Fibroblast of peridontal ligament (primary cell): ENCODE results near the gene TLL1.

ENCODE experiments used
- DNase-seq: peaks from one replicate; pipeline ENCODE4 v3.0.0-alpha.2; 2010; ENCODE audit errors: extremely low read depth

Gene TLL1

GRCh38 chr4:165872461-165873297 is at the start of gene TLL1:
TSS of gene TLL1 (plus strand) at chr4:165873237. CDS start at chr4:165873905, 668 bp downstream.
- peak; percentile 3 for DNase-seq

DNA sequence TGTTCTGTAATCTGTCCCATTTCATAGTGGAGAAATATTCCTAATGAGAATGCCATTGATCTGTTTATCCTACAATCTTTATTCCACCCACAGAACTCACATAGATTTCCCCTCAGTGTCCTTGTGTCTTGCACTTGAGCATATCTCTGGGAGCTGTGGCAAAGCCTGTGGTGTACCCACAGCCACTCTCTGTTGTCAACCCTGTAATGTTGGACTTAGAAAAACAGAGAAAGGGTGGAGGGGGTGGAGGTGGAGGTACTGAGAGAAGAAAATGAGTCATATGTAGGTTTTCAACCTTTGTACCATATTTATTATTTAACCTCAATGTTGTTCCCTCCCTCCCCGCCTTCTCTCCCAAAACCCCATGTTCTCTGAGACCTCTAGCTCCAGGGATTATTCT is 46.9 kb upstream of the TLL1 start:
- no peak for DNase-seq

DNA sequence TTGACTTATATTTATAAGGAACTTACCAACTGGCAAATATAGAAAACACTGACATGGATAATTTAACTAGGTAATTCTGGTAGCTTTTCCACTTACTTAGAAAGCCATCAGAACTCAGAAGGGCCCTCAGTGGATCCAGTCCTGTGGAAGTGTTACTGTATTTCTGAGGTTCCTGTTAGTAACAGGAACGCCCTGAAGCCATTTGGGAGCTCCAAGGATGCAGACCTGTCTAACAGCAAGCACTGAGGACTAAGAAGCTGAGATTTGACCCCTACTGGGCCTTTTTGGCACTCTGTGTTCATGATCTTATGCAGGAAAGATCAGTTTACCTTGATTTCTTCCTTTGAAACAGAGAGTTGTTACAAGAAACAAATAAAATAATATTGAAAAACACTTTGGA is 46.0 kb upstream of the TLL1 start:
- no peak for DNase-seq

GRCh38 chr4:165828928-165829327 is 44.1 kb upstream of the TLL1 start:
- no peak for DNase-seq

DNA sequence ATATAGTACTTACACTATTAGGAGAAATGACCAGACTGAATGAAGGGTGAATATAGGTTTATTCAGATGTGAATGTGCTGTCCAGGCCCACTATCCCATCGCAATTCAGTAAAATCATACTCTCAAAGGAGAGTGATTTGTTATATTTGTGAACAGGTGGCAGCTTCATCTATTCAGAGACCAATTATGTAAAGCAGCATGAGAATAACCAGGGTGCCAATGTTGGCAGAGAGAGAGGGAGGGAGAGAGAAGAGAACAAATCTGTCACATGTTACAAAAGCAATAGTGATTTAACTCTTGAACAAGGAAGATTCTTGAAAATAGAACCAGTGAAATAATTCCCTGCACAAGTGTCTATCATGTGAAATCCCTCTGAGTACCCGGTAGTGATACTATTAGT is 38.9 kb upstream of the TLL1 start:
- no peak for DNase-seq

DNA sequence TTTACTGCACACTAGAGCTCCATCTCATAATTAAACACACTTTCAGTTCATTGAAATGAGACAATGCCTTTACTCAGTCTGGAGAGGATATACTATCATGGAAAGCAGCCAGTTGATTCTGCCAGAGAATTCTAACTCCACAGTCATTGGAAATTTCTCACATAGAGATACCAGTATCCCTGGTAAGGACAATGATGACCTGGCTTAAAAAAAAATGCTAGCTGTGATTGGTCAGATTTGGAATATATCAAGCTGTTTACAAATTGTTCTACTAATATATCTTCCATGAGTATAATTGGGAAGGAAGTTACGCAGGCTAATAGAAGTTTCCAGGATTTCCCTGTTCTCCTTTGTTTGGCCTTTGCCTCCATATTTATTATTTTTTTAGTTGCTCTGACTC is 34.5 kb upstream of the TLL1 start:
- no peak for DNase-seq

DNA sequence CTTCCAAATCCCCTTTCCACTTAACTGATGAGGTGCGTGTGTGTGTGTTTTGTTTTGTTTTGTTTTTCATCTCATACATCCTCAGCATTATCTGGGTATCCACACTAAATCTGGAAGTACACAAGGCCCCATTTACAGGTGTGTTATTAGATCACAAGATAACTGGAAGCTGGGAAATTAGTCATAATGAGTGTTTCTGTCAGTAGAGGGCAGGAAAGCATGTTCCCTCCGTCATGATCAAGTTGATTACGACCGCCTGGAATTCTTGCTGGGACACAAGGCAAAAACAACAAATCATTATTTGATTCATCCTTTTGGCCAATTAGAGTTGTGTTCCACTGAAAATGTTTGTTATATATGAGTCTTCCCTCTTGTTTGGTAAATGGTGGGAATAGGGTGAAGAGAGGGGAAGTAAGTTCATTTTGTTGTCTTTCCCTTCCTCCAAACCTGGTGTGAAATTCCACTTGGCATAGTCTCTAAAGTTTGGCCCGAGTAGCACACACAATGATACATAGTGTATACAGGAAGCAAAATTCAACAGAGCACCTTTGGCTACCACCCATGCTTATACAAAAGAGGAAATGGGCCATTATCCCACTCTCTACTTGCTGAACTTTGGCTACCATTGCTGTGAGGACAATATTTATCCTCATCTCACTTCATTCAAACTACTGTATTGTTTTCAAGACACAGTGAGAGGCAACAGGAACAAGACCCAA is 33.3 kb upstream of the TLL1 start:
- DNase-seq: no peak

GRCh38 chr4:165842684-165843083 is 30.4 kb upstream of the TLL1 start:
- no peak for DNase-seq

DNA sequence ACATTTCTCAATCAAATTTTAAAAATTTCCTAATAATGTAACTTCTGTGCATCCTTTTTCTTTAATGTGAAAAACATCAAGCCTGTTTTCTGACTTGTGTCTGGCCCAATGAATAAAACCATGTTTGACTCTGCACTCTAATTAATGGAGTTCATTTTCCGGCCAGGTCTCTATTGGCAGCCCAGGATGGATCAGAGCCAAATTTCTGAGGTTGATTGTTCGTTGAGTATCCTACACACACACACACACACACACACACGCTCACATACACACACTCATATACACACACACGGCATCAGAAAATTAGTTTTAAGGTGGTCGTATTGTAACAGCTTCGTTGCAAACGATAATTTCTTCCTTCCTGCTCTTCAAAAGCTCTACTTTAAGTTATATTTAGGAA is 28.9 kb upstream of the TLL1 start:
- DNase-seq: no peak

- DNase-seq: no peak
Observed at GRCh38 chr4:165851256-165851655, 21.8 kb upstream of the TLL1 start.

GRCh38 chr4:165855191-165855590 is 17.8 kb upstream of the TLL1 start:
- no peak for DNase-seq

DNA sequence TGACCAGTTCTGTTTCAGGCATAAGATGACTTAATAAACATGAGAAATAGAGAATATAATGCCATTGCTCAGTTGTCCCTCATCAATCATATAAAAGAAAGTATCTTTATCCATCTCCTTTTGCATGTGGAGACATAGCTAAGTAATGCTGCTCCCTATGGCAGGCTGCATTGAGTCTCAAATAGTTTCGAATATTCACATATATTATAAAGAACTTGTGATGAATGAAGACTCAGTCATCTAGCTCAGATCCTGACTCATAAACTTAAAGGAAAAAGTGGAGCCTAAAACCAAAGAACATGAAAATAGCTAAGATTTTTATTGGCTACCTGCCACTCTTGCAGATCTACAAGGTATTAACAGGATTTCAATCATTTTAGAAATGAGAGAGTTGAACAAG is 11.7 kb upstream of the TLL1 start:
- DNase-seq: no peak

DNA sequence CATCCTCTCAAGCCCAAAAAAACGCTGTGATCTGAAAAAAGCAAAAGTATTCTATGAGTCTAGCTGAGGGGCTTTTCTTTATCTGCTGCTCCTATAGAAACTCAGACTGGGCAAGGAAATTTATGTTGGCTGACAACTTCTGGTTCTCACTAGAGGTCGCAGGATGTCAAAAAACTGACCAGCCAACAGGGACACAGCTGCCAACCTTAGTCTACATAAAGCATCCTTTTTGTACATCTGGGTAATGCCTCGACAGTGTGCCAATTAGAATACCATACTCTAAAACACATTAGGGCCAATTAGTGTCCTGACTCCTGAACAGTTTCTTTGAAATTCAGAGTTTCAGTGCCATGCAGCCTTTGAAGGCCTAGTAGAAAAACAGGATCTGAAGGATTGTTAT is 8.8 kb upstream of the TLL1 start:
- no peak for DNase-seq

- DNase-seq: no peak
Observed at GRCh38 chr4:165866019-165866650, 6.9 kb upstream of the TLL1 start.

DNA sequence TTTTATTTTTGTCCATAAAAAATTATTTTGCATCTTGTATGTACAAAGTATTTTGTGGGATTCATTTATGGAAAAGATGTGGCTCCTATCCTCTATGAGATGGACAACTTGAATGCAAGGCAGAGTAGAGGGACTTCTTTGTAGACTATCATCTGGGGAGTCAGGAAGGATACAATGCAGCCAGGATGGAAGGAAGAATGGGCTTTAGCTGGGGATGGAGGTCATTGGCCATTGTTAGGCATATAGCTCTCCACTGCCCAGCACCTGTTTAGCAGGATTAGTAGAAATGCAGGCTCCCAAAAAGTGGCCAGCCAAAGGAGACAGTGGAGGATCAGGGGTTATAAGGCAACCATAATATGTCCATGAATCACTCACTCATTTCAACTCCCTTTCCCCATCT is 5.1 kb upstream of the TLL1 start:
- no peak for DNase-seq

DNA sequence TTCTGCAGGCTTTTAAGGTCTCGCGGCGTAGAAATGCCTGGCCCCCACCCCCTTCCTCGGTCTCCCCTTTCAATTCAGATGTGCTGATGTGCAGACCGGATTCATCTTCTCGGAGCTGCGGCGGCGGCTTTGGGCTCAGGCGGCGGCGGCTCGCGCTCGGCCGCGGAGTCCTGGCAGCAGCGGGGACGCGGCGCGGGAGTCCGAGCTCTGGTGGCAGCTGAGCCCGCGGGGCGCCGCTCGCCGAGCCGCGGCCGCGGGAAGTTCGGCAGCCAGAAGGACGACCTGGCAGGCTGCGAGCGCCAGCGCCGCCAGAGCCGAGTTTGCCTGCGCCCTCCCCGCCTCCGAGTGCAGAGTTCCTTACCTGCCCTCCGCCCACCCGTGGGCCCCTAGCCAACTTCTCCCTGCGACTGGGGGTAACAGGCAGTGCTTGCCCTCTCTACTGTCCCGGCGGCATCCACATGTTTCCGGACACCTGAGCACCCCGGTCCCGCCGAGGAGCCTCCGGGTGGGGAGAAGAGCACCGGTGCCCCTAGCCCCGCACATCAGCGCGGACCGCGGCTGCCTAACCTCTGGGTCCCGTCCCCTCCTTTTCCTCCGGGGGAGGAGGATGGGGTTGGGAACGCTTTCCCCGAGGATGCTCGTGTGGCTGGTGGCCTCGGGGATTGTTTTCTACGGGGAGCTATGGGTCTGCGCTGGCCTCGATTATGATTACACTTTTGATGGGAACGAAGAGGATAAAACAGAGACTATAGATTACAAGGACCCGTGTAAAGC is 448 bp downstream of the TLL1 start:
- DNase-seq: no peak

GRCh38 chr4:165874072-165874790 is 1.2 kb downstream of the TLL1 start:
- DNase-seq: no peak

DNA sequence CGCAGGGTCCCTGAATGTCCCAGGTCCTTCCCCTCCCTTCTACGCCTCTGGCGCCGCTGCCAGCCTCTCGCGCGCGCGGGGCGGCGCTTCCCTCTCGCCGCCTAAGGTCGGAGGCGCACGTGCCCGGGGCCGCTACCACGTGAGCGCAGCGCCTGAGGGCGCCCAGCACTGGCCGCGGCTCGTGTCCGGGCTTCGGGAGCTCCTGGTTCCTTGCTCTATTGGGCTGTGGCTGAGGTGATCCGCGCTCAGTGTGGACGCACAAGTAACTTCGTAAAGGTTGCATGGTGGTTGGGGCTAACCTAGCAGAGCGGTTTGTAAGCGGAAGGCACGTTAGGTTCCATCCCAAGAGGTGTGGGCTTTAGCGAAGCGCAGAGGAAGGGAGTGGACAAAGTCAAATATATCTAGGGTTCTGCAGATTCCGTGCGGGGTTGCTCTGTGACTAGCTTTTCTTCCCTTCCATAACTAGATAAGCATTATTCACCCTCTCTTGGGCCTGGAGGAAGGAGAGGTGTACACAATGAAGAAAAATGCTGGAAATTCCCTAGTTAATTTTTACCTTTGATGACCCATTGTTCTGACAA is 1.8 kb downstream of the TLL1 start:
- DNase-seq: no peak

DNA sequence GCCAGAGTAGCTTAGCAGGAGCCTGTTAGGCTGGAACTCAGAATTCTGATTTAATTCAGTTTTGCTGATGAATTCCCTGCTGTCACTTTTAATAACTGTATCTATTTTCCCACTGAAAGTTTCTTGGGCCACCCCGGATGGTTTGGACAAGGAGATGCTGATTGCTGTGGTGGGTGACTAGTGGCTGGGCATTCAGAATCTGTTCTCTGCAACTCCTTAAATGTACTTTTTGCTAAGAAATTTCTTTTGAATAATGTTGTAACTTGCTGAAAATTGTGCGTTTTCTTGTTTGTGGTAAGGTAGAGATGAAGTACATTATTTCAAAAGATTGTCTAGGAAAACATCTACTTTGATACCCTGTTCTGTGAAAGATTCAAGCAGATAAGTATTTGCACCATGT is 2.4 kb downstream of the TLL1 start:
- no peak for DNase-seq

GRCh38 chr4:165877286-165877685 is 4.2 kb downstream of the TLL1 start:
- DNase-seq: no peak

- DNase-seq: no peak
Observed at GRCh38 chr4:165879641-165880040, 6.6 kb downstream of the TLL1 start.
